Peyer's patch (tissue), 4 donors: ENCODE results near the gene SARM1.

ENCODE experiments used
- CTCF ChIP-seq, 6 experiments: fragments of 450-650 bp in 4 of 6; fragments of 200-600 bp in 2 of 6; sonication (generic) in 1 of 6; IDR thresholded peaks; one replicate each; pipeline ENCODE4 v1.5.1; 2017 to 2019; ENCODE audit warnings: antibody characterized with exemption in 6 of 6, mild to moderate bottlenecking in 3 of 6, moderate library complexity in 1 of 6
- POLR2A ChIP-seq, 2 donors: fragments of 450-650 bp; IDR thresholded peaks; one replicate each; pipeline ENCODE4 v1.5.1; 2017; ENCODE audit warnings: antibody characterized with exemption in 2 of 2, mild to moderate bottlenecking in 2 of 2, moderate library complexity in 2 of 2

GRCh38 chr17:28392491-28392890 is 21.0 kb downstream of the SARM1 start:
- TF ChIP-seq POLR2A (IDR thresholded peaks at IDR 0.05) = no peak
- no peak for TF ChIP-seq CTCF (IDR thresholded peaks at IDR 0.05)
